ENCODE measurements around the gene AMBRA1. TPM values are rescaled to one million over a fixed set of nuclear protein-coding genes. Genes with fewer than 3 reads are reported as not detected.

Gene AMBRA1
- 10 to 100 TPM in 1 of 3 donors, 1 to 10 TPM in 2; 5.3 to 12.8 (median 7.4) TPM for polyA plus RNA-seq

- H3K4me1 Mint-ChIP-seq: peaks cover 47 to 52% of the 10 kb centered on the region in 2 donors
- H3K27ac Mint-ChIP-seq: peak within 1 kb of the TSS; percentile 87 to 95 (median 92)
- H3K27me3 Mint-ChIP-seq (ENCODE audit: low read depth in 3 of 3): peaks cover 0 to 3% (median 3%) of the 10 kb centered on the region in 3 donors
- no peaks in the 10 kb centered on the region for H3K9me3 Mint-ChIP-seq
- peak within 1 kb of the TSS; percentile 95 to 99 (median 98) for H3K4me3 Mint-ChIP-seq
- H3K36me3 Mint-ChIP-seq: no peaks in the 10 kb centered on the region
- peak; percentile 76 to 79 (median 76) for DNase-seq
These were observed at the start of gene AMBRA1 for GRCh38 chr11:46593550-46594373. AMBRA1 (minus strand) TSS chr11:46594023; CDS start chr11:46548380, 45,643 bp downstream.

DNA sequence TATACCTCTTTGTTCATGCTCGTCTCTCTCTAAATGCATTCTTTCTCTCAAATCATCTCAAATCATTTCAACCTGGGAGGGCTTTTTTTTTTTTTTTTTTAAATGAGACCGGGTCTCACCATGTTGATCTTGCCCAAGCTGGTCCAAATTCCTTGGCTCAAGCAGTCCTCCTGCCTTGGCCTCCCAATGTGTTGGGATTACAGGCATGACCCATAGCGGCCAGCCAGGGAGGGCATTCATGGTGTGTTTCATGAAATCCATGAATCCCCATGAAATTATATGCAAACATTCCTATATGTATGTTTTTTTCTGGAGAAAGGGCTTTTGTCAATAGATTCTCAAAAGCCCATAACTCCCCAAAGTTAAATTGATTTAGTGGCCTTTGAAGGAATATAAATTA is 49.7 kb upstream of the AMBRA1 start:
- Mint-ChIP-seq H3K9me3 (no peaks in the 10 kb centered on the region), H3K36me3 (peaks cover 18 to 32% (median 22%) of the 10 kb centered on the region in 3 donors), H3K27ac (peak overlapping the region in 2 of 6 donors; percentile 12 to 22), H3K4me1 (peaks cover 14 to 48% of the 10 kb centered on the region in 2 donors), H3K27me3 (ENCODE audit: low read depth in 3 of 3) (peaks cover 0 to under 1% (median 0%) of the 10 kb centered on the region in 3 donors), H3K4me3 (no peak overlapping the region)
- DNase-seq: no peak

- H3K4me1 Mint-ChIP-seq: peaks cover 17 to 53% of the 10 kb centered on the region in 2 donors
- peaks cover 0 to 3% (median 0%) of the 10 kb centered on the region in 3 donors for H3K27me3 Mint-ChIP-seq (ENCODE audit: low read depth in 3 of 3)
- DNase-seq: peak in 1 of 3 donors; percentile 9
- peak overlapping the region in 3 of 5 donors; percentile 1 to 36 (median 4) for H3K4me3 Mint-ChIP-seq
- H3K9me3 Mint-ChIP-seq: no peaks in the 10 kb centered on the region
- peaks cover 21 to 36% (median 26%) of the 10 kb centered on the region in 3 donors for H3K36me3 Mint-ChIP-seq
- H3K27ac Mint-ChIP-seq: peak overlapping the region; percentile 3 to 81 (median 70)
These were observed 49.0 kb upstream of the AMBRA1 start for GRCh38 chr11:46642627-46643335.

GRCh38 chr11:46641639-46642038 is 47.8 kb upstream of the AMBRA1 start:
- DNase-seq: no peak
- H3K36me3 Mint-ChIP-seq: peaks cover 21 to 36% (median 26%) of the 10 kb centered on the region in 3 donors
- H3K27me3 Mint-ChIP-seq (ENCODE audit: low read depth in 3 of 3): peaks cover 0 to 3% (median 0%) of the 10 kb centered on the region in 3 donors
- H3K4me1 Mint-ChIP-seq: peaks cover 17 to 53% of the 10 kb centered on the region in 2 donors
- no peaks in the 10 kb centered on the region for H3K9me3 Mint-ChIP-seq
- H3K4me3 Mint-ChIP-seq: no peak overlapping the region
- peak overlapping the region in 2 of 6 donors; percentile 64 to 80 for H3K27ac Mint-ChIP-seq

DNA sequence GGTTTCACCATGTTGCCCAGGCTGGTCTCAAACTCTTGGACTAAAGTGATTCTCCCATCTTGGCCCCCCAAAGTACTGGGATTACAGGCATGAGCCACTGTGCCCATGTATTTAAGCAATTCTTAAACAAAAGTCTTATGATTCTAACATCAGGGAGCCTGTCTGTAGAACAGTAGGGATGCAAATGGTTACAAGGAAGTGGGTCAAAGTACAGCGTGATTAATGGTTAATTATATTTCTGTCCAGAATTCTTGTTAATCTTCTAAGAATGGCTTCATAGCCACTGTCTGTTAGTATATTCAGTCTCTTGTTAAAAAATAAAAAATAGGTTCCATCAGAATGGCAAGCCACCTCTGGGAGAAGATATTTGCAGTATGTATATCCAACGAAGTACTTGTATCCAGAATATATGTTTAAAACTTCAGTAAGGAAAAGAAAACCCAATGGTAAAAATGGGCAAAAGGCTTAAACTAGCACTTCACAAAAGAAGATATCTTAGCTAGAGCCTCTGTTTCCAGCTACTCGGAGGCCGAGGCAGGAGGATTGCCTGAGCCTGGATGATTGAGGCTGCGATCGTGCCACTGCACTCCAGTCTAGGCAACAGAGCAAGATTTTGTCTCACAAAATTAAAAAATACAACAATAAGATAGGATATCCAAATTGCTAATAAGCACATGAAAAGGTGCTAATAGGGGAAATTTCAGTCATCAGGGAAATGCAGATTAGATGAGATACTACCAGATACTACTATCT is 46.4 kb upstream of the AMBRA1 start:
- H3K27ac Mint-ChIP-seq: peak overlapping the region in 2 of 6 donors; percentile 16 to 55
- peaks cover 0 to 3% (median 0%) of the 10 kb centered on the region in 3 donors for H3K27me3 Mint-ChIP-seq (ENCODE audit: low read depth in 3 of 3)
- H3K4me1 Mint-ChIP-seq: peaks cover 17 to 53% of the 10 kb centered on the region in 2 donors
- H3K9me3 Mint-ChIP-seq: no peaks in the 10 kb centered on the region
- DNase-seq: no peak
- H3K36me3 Mint-ChIP-seq: peaks cover 15 to 36% (median 21%) of the 10 kb centered on the region in 3 donors
- H3K4me3 Mint-ChIP-seq: no peak overlapping the region

- Mint-ChIP-seq H3K4me1 (peaks cover 17 to 45% of the 10 kb centered on the region in 2 donors), H3K4me3 (peak overlapping the region in 2 of 5 donors; percentile 40 to 51), H3K9me3 (no peaks in the 10 kb centered on the region), H3K36me3 (peaks cover 15 to 30% (median 17%) of the 10 kb centered on the region in 3 donors), H3K27me3 (ENCODE audit: low read depth in 3 of 3) (peaks cover 0 to 3% (median 0%) of the 10 kb centered on the region in 3 donors), H3K27ac (peak overlapping the region in 4 of 6 donors; percentile 14 to 77 (median 44))
- no peak for DNase-seq
These were observed 45.5 kb upstream of the AMBRA1 start for GRCh38 chr11:46639197-46639839.

DNA sequence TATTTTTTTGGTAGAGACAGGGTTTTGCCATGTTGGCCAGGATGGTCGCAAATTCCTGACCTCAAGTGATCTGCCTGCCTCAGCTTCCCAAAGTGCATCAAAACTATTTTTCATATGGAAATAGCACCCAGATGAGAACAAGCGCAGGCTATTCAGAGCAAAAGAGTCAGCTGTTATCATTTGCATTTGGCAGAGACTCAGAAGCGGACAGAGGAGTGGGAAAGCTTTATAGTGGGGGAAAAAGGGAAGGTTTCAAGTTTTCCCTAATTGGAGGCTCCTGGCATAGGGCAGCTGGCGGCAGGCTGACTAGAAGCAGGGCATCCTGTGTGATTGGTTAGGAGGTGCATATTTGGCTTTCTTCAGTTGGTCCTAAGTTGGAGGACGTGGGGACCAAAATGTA is 43.7 kb upstream of the AMBRA1 start:
- H3K36me3 Mint-ChIP-seq: peaks cover 13 to 28% (median 13%) of the 10 kb centered on the region in 3 donors
- no peak for DNase-seq
- peaks cover 16 to 38% of the 10 kb centered on the region in 2 donors for H3K4me1 Mint-ChIP-seq
- H3K9me3 Mint-ChIP-seq: no peaks in the 10 kb centered on the region
- H3K27ac Mint-ChIP-seq: no peak overlapping the region
- H3K27me3 Mint-ChIP-seq (ENCODE audit: low read depth in 3 of 3): peaks cover 0 to 3% (median 0%) of the 10 kb centered on the region in 3 donors
- no peak overlapping the region for H3K4me3 Mint-ChIP-seq

GRCh38 chr11:46635557-46636139 is 41.8 kb upstream of the AMBRA1 start:
- Mint-ChIP-seq H3K36me3 (peaks cover 11 to 30% (median 14%) of the 10 kb centered on the region in 3 donors), H3K27ac (peak overlapping the region in 1 of 6 donors; percentile 9), H3K4me3 (no peak overlapping the region), H3K4me1 (peaks cover 20 to 40% of the 10 kb centered on the region in 2 donors), H3K9me3 (no peaks in the 10 kb centered on the region), H3K27me3 (ENCODE audit: low read depth in 3 of 3) (peaks cover 0 to 3% (median 0%) of the 10 kb centered on the region in 3 donors)
- no peak for DNase-seq

- peaks cover 0 to 3% (median 3%) of the 10 kb centered on the region in 3 donors for H3K27me3 Mint-ChIP-seq (ENCODE audit: low read depth in 3 of 3)
- peaks cover 3 to 24% (median 8%) of the 10 kb centered on the region in 3 donors for H3K36me3 Mint-ChIP-seq
- peaks cover 22 to 26% of the 10 kb centered on the region in 2 donors for H3K4me1 Mint-ChIP-seq
- H3K4me3 Mint-ChIP-seq: no peak overlapping the region
- H3K9me3 Mint-ChIP-seq: no peaks in the 10 kb centered on the region
- no peak overlapping the region for H3K27ac Mint-ChIP-seq
- no peak for DNase-seq
These were observed 39.7 kb upstream of the AMBRA1 start for GRCh38 chr11:46633291-46634217.

DNA sequence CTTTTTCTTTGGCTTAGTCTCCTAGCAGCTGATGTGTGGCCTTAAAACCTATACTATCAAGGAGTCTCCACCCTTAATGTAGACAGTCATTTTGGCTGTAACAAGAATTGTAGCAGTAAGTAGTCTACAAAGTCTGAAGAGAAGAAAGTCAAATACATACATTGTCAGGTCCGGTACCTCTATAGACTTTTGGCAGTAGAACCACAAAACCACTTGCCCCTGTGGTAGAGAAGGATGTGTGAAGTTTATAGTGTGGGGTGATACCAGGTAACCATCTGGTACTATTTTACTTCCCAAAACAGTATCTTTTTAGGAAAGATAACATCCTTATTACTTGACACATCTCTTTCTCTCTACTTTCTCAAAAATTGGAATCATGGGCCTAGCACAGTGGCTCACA is 38.7 kb upstream of the AMBRA1 start:
- DNase-seq: peak; percentile 17 to 38 (median 36)
- peaks cover 0 to 20% (median 4%) of the 10 kb centered on the region in 3 donors for H3K36me3 Mint-ChIP-seq
- H3K4me3 Mint-ChIP-seq: peak overlapping the region in 3 of 5 donors; percentile 10 to 72 (median 13)
- peak overlapping the region in 5 of 6 donors; percentile 41 to 83 (median 74) for H3K27ac Mint-ChIP-seq
- peaks cover 0 to 5% (median 0%) of the 10 kb centered on the region in 3 donors for H3K27me3 Mint-ChIP-seq (ENCODE audit: low read depth in 3 of 3)
- H3K9me3 Mint-ChIP-seq: no peaks in the 10 kb centered on the region
- H3K4me1 Mint-ChIP-seq: peaks cover 20 to 24% of the 10 kb centered on the region in 2 donors

GRCh38 chr11:46631676-46632075 is 37.9 kb upstream of the AMBRA1 start:
- DNase-seq: no peak
- H3K9me3 Mint-ChIP-seq: no peaks in the 10 kb centered on the region
- peaks cover 0 to 5% (median 0%) of the 10 kb centered on the region in 3 donors for H3K27me3 Mint-ChIP-seq (ENCODE audit: low read depth in 3 of 3)
- H3K4me1 Mint-ChIP-seq: peaks cover 21 to 24% of the 10 kb centered on the region in 2 donors
- H3K36me3 Mint-ChIP-seq: peaks cover 0 to 22% (median 4%) of the 10 kb centered on the region in 3 donors
- no peak overlapping the region for H3K4me3 Mint-ChIP-seq
- H3K27ac Mint-ChIP-seq: peak overlapping the region in 3 of 6 donors; percentile 27 to 64 (median 41)

Data from immature natural killer cell (primary cell).